ENCODE measurements around the gene OMP. TPM values are rescaled to one million over a fixed set of nuclear protein-coding genes. Genes with fewer than 3 reads are reported as not detected.

The OMP gene
- total RNA-seq, 6 donors from 2014 or later = 0.77 to 5.2 TPM; not detected in 4

DNA sequence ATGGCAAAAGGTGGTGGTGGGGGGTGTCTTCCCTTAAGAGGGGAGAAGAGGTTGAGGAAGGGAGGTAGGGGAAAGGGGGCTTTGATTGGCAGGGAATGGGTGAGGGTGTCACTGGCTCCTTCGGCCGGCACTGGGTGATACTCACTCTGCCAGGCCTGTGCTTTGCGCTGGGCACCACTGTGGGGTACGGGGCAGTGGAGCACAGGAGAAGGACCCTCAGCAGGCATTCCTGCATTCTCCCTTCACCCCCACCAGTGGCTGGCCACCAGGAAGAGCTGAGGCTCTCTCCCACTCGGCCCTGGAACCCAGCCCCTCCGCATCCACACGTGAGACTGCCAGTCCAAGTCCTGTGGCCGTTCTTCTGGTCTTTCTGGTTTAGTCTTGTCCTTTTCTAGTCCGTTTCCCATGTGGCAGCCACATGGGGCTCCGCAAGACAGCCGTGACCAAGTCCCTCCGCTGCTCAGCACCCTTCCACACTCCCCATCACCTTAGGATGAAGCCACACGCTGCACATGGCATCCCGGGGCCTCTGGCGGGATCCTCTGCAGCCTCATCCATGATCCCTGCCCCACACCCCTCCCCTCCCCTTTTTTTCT lies 27.9 kb upstream of the OMP start:
- no peaks in the 10 kb centered on the region for H3K9me3 ChIP-seq
- no peak for ATAC-seq (ENCODE audit: low FRiP score in 2 of 2)
- peak in 1 of 2 donors; percentile 19 for DNase-seq
- peak overlapping the region; percentile 61 to 89 (median 80) for H3K27ac ChIP-seq
- 84 to 88% methylated on average over 15 of the region's 15 CpGs for WGBS, 2 donors
- no peaks in the 10 kb centered on the region for H3K36me3 ChIP-seq
- no peaks in the 10 kb centered on the region for H3K27me3 ChIP-seq
- H3K4me1 ChIP-seq = peaks cover 28 to 42% (median 38%) of the 10 kb centered on the region in 4 donors
- TF ChIP-seq POLR2AphosphoS5 (IDR thresholded peaks at IDR 0.05) (no peak), EP300 (IDR thresholded peaks at IDR 0.05) (no peak), POLR2A (IDR thresholded peaks at IDR 0.05) (no peak)
- TF ChIP-seq, protein P1, sequence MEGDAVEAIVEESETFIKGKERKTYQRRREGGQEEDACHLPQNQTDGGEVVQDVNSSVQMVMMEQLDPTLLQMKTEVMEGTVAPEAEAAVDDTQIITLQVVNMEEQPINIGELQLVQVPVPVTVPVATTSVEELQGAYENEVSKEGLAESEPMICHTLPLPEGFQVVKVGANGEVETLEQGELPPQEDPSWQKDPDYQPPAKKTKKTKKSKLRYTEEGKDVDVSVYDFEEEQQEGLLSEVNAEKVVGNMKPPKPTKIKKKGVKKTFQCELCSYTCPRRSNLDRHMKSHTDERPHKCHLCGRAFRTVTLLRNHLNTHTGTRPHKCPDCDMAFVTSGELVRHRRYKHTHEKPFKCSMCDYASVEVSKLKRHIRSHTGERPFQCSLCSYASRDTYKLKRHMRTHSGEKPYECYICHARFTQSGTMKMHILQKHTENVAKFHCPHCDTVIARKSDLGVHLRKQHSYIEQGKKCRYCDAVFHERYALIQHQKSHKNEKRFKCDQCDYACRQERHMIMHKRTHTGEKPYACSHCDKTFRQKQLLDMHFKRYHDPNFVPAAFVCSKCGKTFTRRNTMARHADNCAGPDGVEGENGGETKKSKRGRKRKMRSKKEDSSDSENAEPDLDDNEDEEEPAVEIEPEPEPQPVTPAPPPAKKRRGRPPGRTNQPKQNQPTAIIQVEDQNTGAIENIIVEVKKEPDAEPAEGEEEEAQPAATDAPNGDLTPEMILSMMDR (IDR thresholded peaks at IDR 0.05) = no peak
- H3K4me3 ChIP-seq = no peak overlapping the region

DNA sequence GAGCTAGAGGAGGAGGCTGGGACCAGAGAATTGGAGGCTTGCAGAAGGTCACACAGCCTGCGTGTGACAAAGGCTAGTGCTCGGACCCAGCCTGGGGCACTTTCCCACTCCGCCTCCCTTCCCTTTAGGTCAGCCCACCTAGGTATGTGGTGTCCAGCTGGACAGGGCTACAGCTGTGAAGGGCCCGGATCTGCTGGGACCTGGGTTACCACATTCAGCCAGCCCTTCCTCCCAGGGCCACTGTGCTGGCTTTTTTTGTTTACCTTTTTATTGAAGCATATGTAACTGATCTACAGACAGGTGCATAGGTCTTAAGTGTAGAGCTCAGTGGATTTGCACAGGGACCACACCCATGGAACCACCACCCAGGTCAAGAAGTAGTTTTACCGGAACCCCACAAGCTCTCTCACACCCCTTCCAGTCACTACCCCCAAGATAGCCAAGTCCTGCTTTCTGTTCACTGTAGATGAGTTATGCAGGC lies 27.2 kb upstream of the OMP start:
- peak in 1 of 2 donors; percentile 37 for DNase-seq
- H3K4me1 ChIP-seq = peaks cover 28 to 42% (median 38%) of the 10 kb centered on the region in 4 donors
- no peak for TF ChIP-seq POLR2AphosphoS5 (IDR thresholded peaks at IDR 0.05)
- TF ChIP-seq, protein P1 (IDR thresholded peaks at IDR 0.05) = no peak
- TF ChIP-seq POLR2A (IDR thresholded peaks at IDR 0.05) = no peak
- TF ChIP-seq EP300 (IDR thresholded peaks at IDR 0.05) = no peak
- H3K9me3 ChIP-seq = no peaks in the 10 kb centered on the region
- H3K4me3 ChIP-seq = no peak overlapping the region
- no peaks in the 10 kb centered on the region for H3K36me3 ChIP-seq
- H3K27ac ChIP-seq = peak overlapping the region in 3 of 4 donors; percentile 1 to 89 (median 81)
- WGBS, 2 donors = 85% methylated on average over 4 to 5 of the region's 5 CpGs
- H3K27me3 ChIP-seq = no peaks in the 10 kb centered on the region
- ATAC-seq (ENCODE audit: low FRiP score in 2 of 2) = peak in 1 of 2 donors; percentile 12

DNA sequence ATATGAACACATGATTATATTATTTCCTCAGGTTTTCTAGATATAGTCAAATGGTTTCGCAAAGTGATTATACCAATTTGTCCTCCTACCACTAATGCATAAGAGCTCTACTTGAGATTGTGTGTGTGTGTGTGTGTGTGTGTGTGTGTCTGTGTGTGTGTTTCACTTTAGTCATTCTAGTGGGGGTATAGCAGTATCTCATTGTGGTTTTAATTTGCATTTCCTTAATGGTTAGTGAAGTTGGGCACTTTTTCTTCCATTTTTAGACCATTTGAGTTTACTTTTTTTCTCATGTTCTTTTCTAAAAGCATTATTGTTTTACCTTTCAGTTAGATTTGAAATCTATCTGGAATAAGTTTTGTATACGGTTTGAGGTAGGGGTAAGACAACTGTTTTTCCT lies 23.0 kb upstream of the OMP start:
- 72 to 95% methylated on average over 2 of the region's 2 CpGs for WGBS, 2 donors
- peaks cover 13 to 26% (median 21%) of the 10 kb centered on the region in 4 donors for H3K4me1 ChIP-seq
- H3K27me3 ChIP-seq = no peaks in the 10 kb centered on the region
- no peaks in the 10 kb centered on the region for H3K9me3 ChIP-seq
- no peak for TF ChIP-seq POLR2AphosphoS5 (IDR thresholded peaks at IDR 0.05)
- TF ChIP-seq, protein P1 (IDR thresholded peaks at IDR 0.05) = no peak
- no peak for TF ChIP-seq EP300 (IDR thresholded peaks at IDR 0.05)
- DNase-seq (no peak), ATAC-seq (ENCODE audit: low FRiP score in 2 of 2) (no peak)
- no peak overlapping the region for H3K4me3 ChIP-seq
- H3K27ac ChIP-seq = no peak overlapping the region
- no peaks in the 10 kb centered on the region for H3K36me3 ChIP-seq

DNA sequence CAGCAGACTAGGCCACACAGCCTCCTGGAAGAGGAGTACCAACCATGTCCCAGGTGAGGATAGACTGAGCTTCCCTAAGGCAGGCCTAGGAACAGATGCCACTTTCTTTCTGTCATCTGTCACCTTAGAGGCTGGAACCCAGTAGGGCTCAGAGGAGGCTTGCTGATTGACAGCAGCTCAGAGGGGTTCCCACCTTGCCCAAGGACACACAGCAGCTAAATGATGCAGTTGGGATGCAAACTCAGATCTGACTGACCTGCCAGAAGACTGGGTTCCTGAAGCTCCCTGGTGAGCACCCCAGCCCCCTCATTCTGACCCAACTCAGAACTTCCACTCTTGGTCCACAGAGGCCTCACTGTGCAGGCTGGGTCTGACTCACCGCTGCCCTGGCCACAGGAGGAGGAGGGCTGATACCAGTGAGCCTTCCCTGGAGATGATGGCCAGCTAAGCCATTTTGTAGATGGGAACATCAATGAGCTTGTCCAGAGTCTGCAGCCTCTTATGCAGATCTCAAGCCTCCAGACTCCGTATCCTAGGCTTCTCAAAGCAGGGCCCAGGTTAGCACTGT lies 21.9 kb upstream of the OMP start:
- DNase-seq = no peak
- H3K4me1 ChIP-seq = peaks cover 13 to 17% (median 14%) of the 10 kb centered on the region in 4 donors

More for the DNA sequence above, 21.9 kb upstream of the OMP start:
- Histone ChIP-seq H3K27me3 (no peaks in the 10 kb centered on the region), H3K9me3 (no peaks in the 10 kb centered on the region), H3K4me3 (no peak overlapping the region), H3K27ac (no peak overlapping the region), H3K36me3 (no peaks in the 10 kb centered on the region)
- WGBS, 2 donors = 82 to 100% methylated on average over 2 of the region's 2 CpGs
- TF ChIP-seq POLR2A (IDR thresholded peaks at IDR 0.05) (no peak), EP300 (IDR thresholded peaks at IDR 0.05) (no peak), POLR2AphosphoS5 (IDR thresholded peaks at IDR 0.05) (no peak)
- TF ChIP-seq, protein P1 (IDR thresholded peaks at IDR 0.05) = no peak
- no peak for ATAC-seq (ENCODE audit: low FRiP score in 2 of 2)
